Upper lobe of left lung (tissue), 4 donors: Measurements from ENCODE around the gene SGTA.

Experiments
- EP300 ChIP-seq, 4 donors: sonication (generic); formaldehyde crosslinking; IDR thresholded peaks; one replicate each; pipeline ENCODE4 v1.5.1; 2017; ENCODE audit warnings: antibody characterized with exemption in 4 of 4, control low read depth in 2 of 4
- POLR2A ChIP-seq, 4 donors: fragments of 450-650 bp; IDR thresholded peaks; one replicate each; pipeline ENCODE4 v1.5.1; 2016 to 2017; ENCODE audit warnings: antibody characterized with exemption in 4 of 4, mild to moderate bottlenecking in 2 of 4
- POLR2AphosphoS5 ChIP-seq, 2 donors: sonication (generic); formaldehyde crosslinking; IDR thresholded peaks; one replicate each; pipeline ENCODE4 v1.5.1; 2017; ENCODE audit warnings: antibody characterized with exemption in 2 of 2
- TF ChIP-seq, protein P1 (sequence below), 6 experiments: fragments of 450-650 bp in 4 of 6; fragments of 200-600 bp in 2 of 6; sonication (generic) in 2 of 6; IDR thresholded peaks; one replicate each; pipeline ENCODE4 v1.5.1; 2016 to 2019; ENCODE audit warnings: antibody characterized with exemption in 6 of 6

DNA sequence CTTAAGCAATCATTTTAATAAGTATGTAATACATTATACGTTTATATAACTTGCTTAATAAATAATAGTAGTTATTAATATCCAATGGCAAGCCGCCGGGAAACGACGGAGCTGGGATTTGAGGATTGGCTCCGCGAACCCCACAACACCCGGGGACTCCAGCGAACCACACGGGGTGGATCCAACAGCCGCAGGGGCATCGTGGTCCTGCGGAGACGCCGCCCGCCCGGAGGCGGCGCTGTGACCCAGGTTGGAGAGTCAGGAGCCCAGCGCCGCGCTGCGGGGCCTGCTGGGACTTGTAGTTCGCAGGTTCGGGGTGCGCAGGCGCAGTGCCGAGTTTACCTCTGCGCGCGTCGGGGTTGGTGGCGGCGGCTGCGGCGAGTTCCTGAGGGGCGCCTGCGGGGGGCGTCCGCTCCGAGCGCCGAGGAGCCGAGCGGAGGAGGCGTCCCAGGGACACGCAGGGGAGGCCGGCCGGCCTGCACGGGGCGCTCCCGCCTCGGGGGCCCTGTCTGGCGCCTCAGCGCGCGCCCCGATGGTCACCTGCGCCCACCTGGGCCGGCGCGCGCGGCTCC, 36.6 kb upstream of the SGTA start, which contains the start of gene ZNF554:
- TF ChIP-seq, protein P1, sequence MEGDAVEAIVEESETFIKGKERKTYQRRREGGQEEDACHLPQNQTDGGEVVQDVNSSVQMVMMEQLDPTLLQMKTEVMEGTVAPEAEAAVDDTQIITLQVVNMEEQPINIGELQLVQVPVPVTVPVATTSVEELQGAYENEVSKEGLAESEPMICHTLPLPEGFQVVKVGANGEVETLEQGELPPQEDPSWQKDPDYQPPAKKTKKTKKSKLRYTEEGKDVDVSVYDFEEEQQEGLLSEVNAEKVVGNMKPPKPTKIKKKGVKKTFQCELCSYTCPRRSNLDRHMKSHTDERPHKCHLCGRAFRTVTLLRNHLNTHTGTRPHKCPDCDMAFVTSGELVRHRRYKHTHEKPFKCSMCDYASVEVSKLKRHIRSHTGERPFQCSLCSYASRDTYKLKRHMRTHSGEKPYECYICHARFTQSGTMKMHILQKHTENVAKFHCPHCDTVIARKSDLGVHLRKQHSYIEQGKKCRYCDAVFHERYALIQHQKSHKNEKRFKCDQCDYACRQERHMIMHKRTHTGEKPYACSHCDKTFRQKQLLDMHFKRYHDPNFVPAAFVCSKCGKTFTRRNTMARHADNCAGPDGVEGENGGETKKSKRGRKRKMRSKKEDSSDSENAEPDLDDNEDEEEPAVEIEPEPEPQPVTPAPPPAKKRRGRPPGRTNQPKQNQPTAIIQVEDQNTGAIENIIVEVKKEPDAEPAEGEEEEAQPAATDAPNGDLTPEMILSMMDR (IDR thresholded peaks at IDR 0.05): peak; percentile 97 to 99 (median 98)
- TF ChIP-seq POLR2A (IDR thresholded peaks at IDR 0.05) (peak in 1 of 4 donors; percentile 62), POLR2AphosphoS5 (IDR thresholded peaks at IDR 0.05) (peak; percentile 46 to 67), EP300 (IDR thresholded peaks at IDR 0.05) (no peak)
